SJSA1 (cell line): ENCODE measurements around the gene OR6X1. TPM values are rescaled to one million over a fixed set of nuclear protein-coding genes. Genes with fewer than 3 reads are reported as not detected.
A peak's percentile ranks its signal among the peaks of the same experiment; 100 is the strongest.
"Not testable (repeated sequence)": the region's sequence is repeated elsewhere in the genome, so short reads cannot be mapped to it uniquely, and the experiment has no call there.

ENCODE experiments used
- DNase-seq, 2 experiments: peaks; one replicate each; pipeline ENCODE4 v3.0.0-alpha.2; 2015 to 2020; ENCODE audit warnings: low spot score in 2 of 2, low read depth in 1 of 2
- H3K27ac ChIP-seq: fragments of 250-450 bp; sonication (Bioruptor Pico); 2 replicates; pipeline ENCODE4 v1.5.1; 2020; ENCODE audit warnings: mild to moderate bottlenecking, moderate library complexity
- H3K27me3 ChIP-seq: fragments of 250-450 bp; sonication (Bioruptor Pico); replicated peaks from 2 replicates; pipeline ENCODE4 v1.5.1; 2020; ENCODE audit warnings: mild to moderate bottlenecking, moderate library complexity
- H3K36me3 ChIP-seq: fragments of 250-450 bp; sonication (Bioruptor Pico); 2 replicates; pipeline ENCODE4 v1.5.1; 2020; ENCODE audit warnings: mild to moderate bottlenecking
- H3K4me1 ChIP-seq: fragments of 250-450 bp; sonication (Bioruptor Pico); replicated peaks from 2 replicates; pipeline ENCODE4 v1.6.1; 2021; ENCODE audit warnings: mild to moderate bottlenecking
- H3K4me3 ChIP-seq: fragments of 250-450 bp; sonication (Bioruptor Pico); 2 replicates; pipeline ENCODE4 v1.5.1; 2020; ENCODE audit warnings: mild to moderate bottlenecking
- H3K9me3 ChIP-seq: fragments of 250-450 bp; sonication (Bioruptor Pico); replicated peaks from 2 replicates; pipeline ENCODE4 v1.5.1; 2020; ENCODE audit warnings: mild to moderate bottlenecking
- total RNA-seq: library from RNA; depleted of rRNA; stranded (reverse); fragments of >200 nt; shearing (Covaris generic); gene quantifications from 2 replicates; pipeline ENCODE4 v1.2.3, GENCODE V29; 2014

Gene OR6X1
- total RNA-seq, 1 experiment from 2014 or later, result not detected

GRCh38 chr11:123742031-123742723, 12.1 kb downstream of the OR6X1 start:
- no peak for DNase-seq
- no peak overlapping the region for H3K27ac ChIP-seq
- H3K36me3 ChIP-seq, result peaks cover 7% of the 10 kb centered on the region
- H3K9me3 ChIP-seq, result no peaks in the 10 kb centered on the region
- no peaks in the 10 kb centered on the region for H3K27me3 ChIP-seq
- H3K4me3 ChIP-seq, result peak overlapping the region; percentile 82
- no peaks in the 10 kb centered on the region; the same call in 1 of the 2 replicates for H3K4me1 ChIP-seq

- Histone ChIP-seq H3K4me1 (no peaks in the 10 kb centered on the region; the same call in 1 of the 2 replicates), H3K27me3 (no peaks in the 10 kb centered on the region), H3K4me3 (peak within 1 kb of the TSS; percentile 82), H3K36me3 (peaks cover 7% of the 10 kb centered on the region), H3K9me3 (no peaks in the 10 kb centered on the region), H3K27ac (peak within 1 kb of the TSS; percentile 69)
- peak; percentile 69 to 78 for DNase-seq
Measured at GRCh38 chr11:123741159-123742030, 12.9 kb downstream of the OR6X1 start, which contains the start of gene ZNF202. ZNF202 (minus strand) TSS chr11:123741660; CDS start chr11:123730888, 10,772 bp downstream.

DNA sequence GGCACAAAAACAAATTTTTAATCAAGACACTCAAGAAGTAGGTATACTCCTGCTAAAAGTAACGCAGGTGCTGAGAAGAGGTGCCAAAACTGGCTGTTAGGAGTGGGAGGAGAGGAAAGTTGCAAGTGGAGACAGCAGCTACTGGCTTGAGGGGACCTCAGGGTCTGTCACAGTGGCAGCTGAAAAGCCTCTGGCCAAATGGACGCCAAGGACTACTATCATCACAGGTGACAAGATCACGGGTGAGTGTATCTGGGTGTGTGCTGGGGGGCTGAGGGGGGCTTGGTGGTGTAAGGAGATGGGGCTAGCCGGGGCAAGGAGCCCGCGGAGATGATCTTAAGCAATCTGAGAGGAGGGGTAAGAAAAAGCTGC, 13.5 kb downstream of the OR6X1 start:
- Histone ChIP-seq H3K9me3 (no peaks in the 10 kb centered on the region), H3K4me1 (no peaks in the 10 kb centered on the region; the same call in 1 of the 2 replicates), H3K4me3 (peak overlapping the region; percentile 82), H3K27me3 (no peaks in the 10 kb centered on the region), H3K27ac (no peak overlapping the region), H3K36me3 (peaks cover 7% of the 10 kb centered on the region)
- DNase-seq, result no peak

- DNase-seq, result no peak
Measured at GRCh38 chr11:123738374-123738773, 15.9 kb downstream of the OR6X1 start.

DNA sequence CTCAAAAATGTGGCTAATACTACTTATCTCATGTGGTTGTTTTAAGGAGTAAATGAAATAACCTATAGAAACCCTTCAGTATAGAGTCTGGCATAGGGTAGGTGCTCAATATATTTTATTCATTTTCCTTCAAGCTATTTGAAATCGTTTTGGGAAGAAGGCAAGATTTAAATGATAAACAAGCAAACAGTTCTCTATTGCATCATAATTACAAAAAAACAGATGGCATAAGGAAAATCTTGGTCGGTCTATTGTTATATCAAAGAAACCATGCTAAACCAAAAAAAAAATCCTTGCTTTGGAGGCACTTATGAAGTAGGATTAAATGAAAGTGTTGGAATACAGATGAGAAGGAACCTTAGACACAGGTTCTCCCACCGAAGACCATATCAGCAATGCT, 17.5 kb downstream of the OR6X1 start:
- no peak overlapping the region for H3K4me3 ChIP-seq
- no peak overlapping the region for H3K27ac ChIP-seq
- H3K9me3 ChIP-seq, result no peaks in the 10 kb centered on the region
- peaks cover 7% of the 10 kb centered on the region for H3K36me3 ChIP-seq
- no peak for DNase-seq
- no peaks in the 10 kb centered on the region for H3K27me3 ChIP-seq
- no peaks in the 10 kb centered on the region for H3K4me1 ChIP-seq

More at GRCh38 chr11:123738374-123738773, 15.9 kb downstream of the OR6X1 start:
- Histone ChIP-seq H3K9me3 (no peaks in the 10 kb centered on the region), H3K4me1 (no peaks in the 10 kb centered on the region; the same call in 1 of the 2 replicates), H3K27me3 (no peaks in the 10 kb centered on the region), H3K4me3 (no peak overlapping the region), H3K27ac (no peak overlapping the region), H3K36me3 (peaks cover 7% of the 10 kb centered on the region)

DNA sequence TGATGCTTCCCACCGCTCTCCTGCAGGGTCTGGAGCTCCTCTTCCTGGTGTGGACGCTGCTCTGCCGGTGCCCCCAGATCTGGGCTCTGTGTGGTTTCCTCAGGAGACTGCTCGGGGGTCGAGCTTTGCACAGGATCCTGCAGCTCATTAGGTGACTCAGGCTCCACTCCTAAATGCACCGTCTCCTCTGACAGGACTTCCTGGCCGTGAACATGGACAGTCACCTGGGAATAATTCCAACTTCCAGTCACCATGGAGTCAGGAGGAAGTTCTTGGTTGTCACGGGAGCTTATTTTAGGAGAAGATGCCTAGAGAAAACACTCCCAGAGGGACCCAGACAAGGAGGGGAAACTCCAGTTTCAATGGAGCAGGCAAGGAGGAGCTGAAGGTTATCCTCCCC, 24.7 kb downstream of the OR6X1 start:
- Histone ChIP-seq H3K27ac (no peak overlapping the region), H3K36me3 (peaks cover 2% of the 10 kb centered on the region; the same call in 1 of the 2 replicates), H3K9me3 (no peaks in the 10 kb centered on the region), H3K4me1 (no peaks in the 10 kb centered on the region), H3K4me3 (no peak overlapping the region), H3K27me3 (no peaks in the 10 kb centered on the region)
- no peak for DNase-seq

- H3K4me3 ChIP-seq, result no peak overlapping the region
- H3K9me3 ChIP-seq, result no peaks in the 10 kb centered on the region
- H3K27me3 ChIP-seq, result no peaks in the 10 kb centered on the region
- no peak overlapping the region for H3K27ac ChIP-seq
- H3K36me3 ChIP-seq, result peaks cover 2% of the 10 kb centered on the region; the same call in 1 of the 2 replicates
- no peaks in the 10 kb centered on the region for H3K4me1 ChIP-seq
- no peak for DNase-seq
Measured at GRCh38 chr11:123725995-123726655, 28.2 kb downstream of the OR6X1 start.

- H3K27ac ChIP-seq, result no peak overlapping the region
- H3K4me3 ChIP-seq, result no peak overlapping the region
- DNase-seq, result no peak
- H3K4me1 ChIP-seq, result no peaks in the 10 kb centered on the region
- no peaks in the 10 kb centered on the region for H3K27me3 ChIP-seq
- H3K36me3 ChIP-seq, result no peaks in the 10 kb centered on the region
- no peaks in the 10 kb centered on the region for H3K9me3 ChIP-seq
Measured at GRCh38 chr11:123719452-123719851, 34.9 kb downstream of the OR6X1 start.

DNA sequence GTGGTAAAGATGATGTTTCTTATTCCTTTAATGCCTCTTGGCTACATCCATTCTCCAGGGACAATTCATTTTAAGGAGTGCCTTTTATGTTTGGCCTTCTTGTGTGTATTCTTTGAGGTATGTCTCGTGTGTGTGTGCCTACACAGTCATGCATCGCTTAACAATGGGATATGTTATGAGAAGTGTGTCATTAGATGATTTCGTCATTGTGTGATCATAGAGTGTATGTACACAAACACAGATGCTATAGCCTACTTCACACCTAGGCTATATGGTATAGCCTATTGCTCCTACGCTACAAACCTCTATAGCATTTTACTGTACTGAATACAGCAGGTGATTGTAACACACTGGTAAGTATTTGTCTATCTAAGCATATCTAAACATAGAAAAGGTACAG, 35.8 kb downstream of the OR6X1 start:
- H3K36me3 ChIP-seq, result no peaks in the 10 kb centered on the region
- H3K27ac ChIP-seq, result no peak overlapping the region
- no peaks in the 10 kb centered on the region for H3K4me1 ChIP-seq
- no peak for DNase-seq
- H3K4me3 ChIP-seq, result no peak overlapping the region
- H3K27me3 ChIP-seq, result no peaks in the 10 kb centered on the region
- no peaks in the 10 kb centered on the region for H3K9me3 ChIP-seq

- H3K27me3 ChIP-seq, result no peaks in the 10 kb centered on the region
- no peaks in the 10 kb centered on the region for H3K36me3 ChIP-seq
- no peaks in the 10 kb centered on the region for H3K9me3 ChIP-seq
- H3K4me3 ChIP-seq, result no peak overlapping the region
- no peak for DNase-seq
- no peaks in the 10 kb centered on the region for H3K4me1 ChIP-seq
- no peak overlapping the region for H3K27ac ChIP-seq
Measured at GRCh38 chr11:123718063-123718462, 36.3 kb downstream of the OR6X1 start.

DNA sequence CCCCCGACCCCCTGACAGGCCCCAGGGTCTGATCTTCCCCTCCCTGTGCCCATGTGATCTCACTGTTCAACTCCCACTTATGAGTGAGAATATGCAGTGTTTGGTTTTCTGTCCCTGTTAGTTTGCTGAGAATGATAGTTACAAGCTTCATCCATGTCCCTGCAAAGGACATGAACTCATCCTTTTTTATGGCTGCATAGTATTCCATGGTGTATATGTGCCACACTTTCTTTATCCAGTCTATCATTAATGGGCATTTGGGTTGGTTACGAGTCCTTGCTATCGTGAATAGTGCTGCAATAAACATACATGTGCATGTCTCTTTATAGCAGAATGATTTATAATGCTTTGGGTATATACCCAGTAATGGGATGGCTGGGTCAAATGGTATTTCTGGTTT, 41.7 kb downstream of the OR6X1 start:
- H3K9me3 ChIP-seq, DNase-seq, H3K4me1 ChIP-seq, H3K27me3 ChIP-seq, H3K36me3 ChIP-seq, H3K4me3 ChIP-seq, H3K27ac ChIP-seq: not testable (repeated sequence)

DNA sequence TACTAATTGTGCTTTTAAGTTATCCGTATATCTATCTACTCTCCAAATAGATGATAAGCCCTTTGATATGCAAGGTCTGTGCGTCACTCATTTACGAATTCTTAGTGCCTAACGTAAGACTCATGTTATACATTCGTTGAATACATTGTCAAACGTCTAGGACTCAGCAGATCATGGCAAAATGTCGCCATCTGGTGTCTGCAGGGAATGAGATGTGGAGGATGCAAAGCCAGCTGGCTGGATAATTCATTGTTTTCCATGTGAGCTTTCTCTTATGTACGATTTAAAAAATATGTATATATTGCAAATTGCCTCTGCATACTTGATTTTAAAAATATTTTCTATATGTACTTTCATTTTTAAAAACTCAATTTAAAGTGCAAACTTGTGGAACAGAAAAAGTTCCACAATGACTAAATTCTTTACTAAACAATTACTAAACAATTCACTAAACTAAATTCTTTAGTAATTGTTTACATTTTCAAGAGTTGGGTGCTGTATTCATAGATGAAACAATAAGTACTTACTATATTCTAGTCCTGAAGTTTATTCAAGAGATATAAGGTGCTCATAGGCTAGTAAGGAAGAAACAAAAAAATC, 46.6 kb downstream of the OR6X1 start:
- peak in 1 of 2 experiments; percentile 1 for DNase-seq
- no peaks in the 10 kb centered on the region for H3K4me1 ChIP-seq
- no peaks in the 10 kb centered on the region for H3K9me3 ChIP-seq
- no peaks in the 10 kb centered on the region for H3K36me3 ChIP-seq
- H3K27ac ChIP-seq, result no peak overlapping the region
- H3K27me3 ChIP-seq, result no peaks in the 10 kb centered on the region
- H3K4me3 ChIP-seq, result no peak overlapping the region

DNA sequence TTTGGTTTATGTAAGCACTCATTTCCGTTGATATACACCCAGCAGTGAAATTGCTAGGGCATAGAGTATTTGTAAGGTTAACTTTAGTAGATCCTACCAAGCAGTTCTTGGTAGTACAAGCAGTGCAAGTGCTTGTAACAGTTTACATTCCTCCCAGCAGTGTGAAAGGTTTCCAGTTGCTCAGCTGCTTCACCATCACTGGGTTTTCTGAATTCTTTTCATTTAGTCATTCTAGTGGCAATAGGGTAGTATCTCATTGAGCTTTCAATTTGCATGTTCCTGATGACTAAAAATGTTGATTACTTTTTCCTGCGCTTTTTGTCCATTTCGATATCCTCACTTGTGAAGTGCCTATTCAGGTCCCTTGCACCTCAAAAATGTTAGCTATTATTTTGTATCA, 47.1 kb downstream of the OR6X1 start:
- H3K4me1 ChIP-seq, result no peaks in the 10 kb centered on the region
- H3K27ac ChIP-seq, result no peak overlapping the region
- no peak for DNase-seq
- no peaks in the 10 kb centered on the region for H3K9me3 ChIP-seq
- H3K27me3 ChIP-seq, result no peaks in the 10 kb centered on the region
- H3K4me3 ChIP-seq, result no peak overlapping the region
- no peaks in the 10 kb centered on the region for H3K36me3 ChIP-seq
